DMS53 (cell line): ENCODE measurements around the gene SLC5A11.
"Not testable (repeated sequence)": the region's sequence is repeated elsewhere in the genome, so short reads cannot be mapped to it uniquely, and the experiment has no call there.

Source experiments
- DNase-seq: peaks from one replicate; lab custom pipeline; 2025; lab: John Stamatoyannopoulos, UW

SLC5A11 gene, protein sequence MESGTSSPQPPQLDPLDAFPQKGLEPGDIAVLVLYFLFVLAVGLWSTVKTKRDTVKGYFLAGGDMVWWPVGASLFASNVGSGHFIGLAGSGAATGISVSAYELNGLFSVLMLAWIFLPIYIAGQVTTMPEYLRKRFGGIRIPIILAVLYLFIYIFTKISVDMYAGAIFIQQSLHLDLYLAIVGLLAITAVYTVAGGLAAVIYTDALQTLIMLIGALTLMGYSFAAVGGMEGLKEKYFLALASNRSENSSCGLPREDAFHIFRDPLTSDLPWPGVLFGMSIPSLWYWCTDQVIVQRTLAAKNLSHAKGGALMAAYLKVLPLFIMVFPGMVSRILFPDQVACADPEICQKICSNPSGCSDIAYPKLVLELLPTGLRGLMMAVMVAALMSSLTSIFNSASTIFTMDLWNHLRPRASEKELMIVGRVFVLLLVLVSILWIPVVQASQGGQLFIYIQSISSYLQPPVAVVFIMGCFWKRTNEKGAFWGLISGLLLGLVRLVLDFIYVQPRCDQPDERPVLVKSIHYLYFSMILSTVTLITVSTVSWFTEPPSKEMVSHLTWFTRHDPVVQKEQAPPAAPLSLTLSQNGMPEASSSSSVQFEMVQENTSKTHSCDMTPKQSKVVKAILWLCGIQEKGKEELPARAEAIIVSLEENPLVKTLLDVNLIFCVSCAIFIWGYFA

DNA sequence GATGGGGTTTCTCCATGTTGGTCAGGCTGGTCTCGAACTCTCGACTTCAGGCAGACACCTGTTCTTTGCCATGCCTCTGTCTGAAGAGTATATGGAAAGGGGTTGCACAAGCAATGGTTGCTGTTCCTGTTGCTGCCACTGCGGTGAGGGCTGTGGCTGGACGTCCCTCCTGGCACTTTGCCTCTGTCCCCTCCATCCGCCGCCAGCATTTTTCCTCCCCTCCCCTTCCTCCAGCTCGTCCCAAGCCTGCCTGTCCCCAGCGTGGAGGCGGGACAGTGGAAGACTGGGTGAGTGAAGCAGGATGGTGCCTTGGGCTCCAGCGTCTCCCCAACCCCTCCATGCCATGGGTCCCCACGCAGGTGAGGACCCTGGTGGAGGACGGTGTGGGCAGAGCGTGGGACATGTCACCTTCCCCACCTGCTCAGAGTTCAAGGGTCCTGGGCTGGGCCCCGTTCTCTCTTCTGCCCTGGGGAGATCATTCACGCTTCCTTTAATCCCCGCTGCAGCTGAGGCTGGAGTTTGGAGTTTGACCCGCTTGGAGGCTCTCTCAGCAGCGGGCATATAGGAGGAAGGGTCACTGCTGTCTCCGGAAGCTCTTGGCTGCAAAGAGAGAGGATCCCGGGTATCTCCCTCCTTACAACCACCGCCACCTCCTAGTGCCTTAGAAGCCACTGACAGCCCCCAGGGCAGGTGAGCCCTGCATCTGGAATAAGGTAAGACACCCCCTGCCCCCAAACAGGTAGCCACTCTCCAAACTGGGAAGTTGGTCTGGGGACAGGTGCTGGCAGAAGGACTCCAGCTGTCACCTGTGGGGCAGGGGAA is at the start of gene SLC5A11:
Gene SLC5A11 (plus strand): TSS at position 238 of the 822 bp plus-strand sequence. CDS start 12,681 bp downstream, outside the sequence.
- no peak for DNase-seq

DNA sequence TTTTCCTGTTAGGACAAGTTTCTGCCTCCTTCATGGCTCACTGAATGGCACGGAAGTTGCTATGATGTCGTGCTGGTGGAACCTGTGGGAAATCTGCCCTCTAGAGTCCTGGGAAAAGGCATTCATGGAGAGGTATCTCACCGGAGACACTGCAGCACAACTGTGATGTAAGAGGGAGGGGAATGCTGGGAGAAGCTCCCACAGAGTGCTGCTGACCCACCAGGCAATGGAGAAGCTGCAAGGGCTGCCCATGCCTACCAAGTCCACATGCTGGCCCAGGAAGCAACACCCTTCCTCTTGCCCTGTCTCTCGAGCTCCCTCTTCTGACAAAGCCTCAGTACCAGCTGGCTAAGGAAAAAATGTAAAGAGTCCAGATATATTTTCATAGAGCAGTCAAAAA is 45.2 kb upstream of the SLC5A11 start:
- peak; percentile 70 for DNase-seq

DNA sequence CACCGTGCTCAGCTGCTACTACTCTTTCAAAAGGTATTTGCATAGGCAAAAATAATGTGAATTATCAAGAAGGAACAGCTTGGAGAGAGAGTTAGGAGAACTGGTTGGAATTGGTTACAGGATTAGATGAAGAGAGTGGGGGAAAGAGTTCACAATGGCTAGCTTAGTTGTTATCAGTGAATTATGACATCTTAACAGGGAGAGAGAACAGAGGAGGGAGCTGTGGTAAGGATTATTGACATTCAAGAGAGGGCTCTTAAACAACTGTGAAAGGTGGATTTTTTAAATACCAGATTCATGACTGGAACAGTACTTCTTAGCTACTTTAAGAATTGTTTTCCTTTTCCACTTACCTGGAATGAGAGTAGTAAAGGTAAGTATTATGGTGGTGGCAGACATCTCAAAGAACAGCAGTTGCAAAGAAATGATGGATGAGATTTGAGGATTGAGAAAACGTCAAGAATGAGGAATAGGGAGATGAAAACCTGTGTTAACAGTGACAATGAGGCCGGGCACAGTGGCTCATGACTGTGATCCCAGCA is 43.9 kb upstream of the SLC5A11 start:
- DNase-seq, result no peak

DNA sequence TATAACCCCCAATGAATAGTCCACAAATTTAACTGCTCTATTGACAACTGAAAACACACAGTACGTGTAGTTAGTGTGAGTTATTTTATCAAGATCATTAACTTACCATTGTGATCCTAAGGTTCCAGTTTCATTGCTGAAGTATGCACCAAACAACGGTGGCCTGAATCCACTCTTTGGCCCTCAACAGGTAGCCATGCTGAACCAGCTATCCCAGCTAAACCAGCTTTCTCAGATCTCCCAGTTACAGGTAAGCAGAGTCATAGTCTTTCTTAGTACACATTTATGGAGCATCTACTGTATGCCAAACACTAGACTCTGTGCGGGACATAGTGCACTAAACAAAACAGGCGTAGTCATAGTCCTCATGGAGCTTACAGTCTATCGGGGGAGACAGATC is 40.3 kb upstream of the SLC5A11 start:
- no peak for DNase-seq

DNA sequence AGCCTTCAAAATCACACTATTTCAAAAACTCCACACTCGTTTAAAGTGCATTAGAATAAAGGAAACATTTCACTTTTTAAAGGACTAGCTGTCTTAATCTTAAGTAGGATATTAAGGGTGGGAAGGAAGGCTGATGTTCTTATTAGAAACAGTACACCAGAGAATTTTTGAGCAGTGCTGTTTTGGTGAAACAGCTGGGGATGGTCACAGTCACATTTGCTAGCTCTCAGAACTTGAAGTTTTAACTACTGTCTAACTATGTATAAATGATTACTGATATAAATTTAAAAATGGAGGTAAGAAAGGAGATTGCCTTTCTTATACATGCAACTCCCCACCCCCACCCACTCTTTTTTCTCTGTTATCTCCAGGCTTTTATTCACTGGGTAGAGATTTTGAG is 38.5 kb upstream of the SLC5A11 start:
- DNase-seq, result no peak

DNA sequence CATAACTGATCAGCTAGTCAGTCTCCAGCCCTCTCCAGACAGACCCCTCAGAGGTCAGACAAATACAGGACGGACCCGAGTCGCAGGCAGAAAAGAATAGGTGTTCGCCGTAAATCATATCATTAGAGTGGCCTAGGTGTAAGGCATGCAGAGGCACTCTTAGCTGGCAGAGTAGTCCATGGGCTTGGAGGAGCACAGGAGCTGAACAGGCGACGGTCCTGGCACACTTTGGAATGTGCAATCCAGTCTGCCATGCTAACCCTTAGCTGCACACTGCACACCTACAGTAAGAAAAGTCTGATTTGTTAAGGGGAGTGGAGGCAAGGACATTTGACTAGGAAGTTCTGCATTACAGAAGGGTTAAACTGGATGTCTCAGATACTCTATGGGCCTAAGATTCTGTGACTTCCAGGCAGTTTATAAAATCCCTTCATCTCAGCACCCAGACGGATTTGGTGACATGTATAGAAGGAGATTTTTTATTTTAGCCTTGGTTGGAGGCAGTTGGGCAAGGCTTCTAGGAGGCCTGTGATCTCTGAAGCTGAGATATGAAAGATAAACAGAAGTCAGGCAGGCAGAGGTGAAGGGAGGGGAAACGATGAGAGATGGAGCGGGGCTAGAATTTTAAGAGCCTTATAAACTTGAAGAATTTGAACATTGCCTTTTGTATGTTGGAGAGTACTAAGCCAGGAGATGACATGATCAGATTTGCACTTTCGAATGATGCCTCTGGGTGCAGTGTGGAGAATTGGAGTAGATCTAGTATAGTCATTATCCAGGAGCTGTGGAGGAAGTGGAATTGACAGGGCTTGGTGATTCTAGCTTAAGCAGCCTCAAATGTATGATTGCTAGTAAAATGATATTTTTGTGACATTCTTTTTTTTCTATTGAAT is 34.6 kb upstream of the SLC5A11 start:
- DNase-seq, result no peak

DNA sequence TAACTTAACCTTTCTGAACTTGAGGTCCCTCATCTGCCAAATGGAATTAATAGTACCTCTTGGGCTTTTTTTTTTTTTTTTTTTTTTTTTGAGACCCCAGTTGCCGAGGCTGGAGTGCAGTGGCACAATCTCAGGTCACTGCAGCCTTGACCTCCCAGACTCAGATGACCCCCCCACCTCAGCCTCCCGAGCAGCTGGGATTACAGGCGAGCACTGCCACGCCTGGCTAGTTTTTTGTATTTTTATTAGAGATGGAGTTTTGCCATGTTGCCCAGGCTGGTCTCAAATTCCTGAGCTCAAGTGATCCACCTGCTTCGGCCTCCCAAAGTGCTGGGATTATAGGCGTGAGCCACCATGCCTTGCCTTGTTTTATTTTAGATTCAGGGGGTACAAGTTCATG is 33.0 kb upstream of the SLC5A11 start:
- DNase-seq, result not testable (repeated sequence)

DNA sequence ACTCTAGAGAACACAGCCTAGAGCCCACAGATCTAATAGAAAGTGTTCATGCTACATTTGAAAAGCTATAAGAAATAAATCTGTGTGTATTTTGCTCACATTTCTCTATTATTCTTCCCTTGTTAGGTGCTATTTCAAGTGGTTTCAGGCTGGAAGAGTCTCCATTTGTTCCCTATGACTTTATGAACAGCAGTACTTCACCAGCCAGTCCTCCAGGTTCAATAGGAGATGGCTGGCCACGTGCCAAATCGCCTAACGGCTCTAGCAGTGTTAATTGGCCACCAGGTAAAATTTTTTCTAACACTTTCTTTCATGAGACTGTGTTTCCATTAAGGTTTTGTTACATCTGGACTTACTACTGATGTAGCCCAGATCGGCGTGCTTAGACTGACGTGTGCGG is 30.7 kb upstream of the SLC5A11 start:
- DNase-seq, result no peak

DNA sequence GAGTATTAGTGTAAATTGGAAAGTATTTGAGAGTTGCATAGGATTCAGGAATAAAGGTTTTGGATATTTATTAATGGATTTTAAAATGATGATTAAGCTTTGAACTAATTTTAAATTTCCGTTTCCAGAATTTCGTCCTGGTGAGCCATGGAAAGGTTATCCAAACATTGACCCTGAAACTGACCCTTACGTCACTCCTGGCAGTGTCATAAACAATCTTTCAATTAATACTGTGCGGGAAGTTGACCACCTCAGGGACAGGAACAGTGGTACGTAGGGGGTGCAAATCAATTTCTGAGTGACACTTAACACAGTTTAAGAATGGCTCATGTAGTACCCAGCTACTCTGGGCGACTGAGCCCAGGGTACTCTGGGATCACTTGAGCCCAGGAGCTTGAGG is 29.1 kb upstream of the SLC5A11 start:
- DNase-seq, result no peak

DNA sequence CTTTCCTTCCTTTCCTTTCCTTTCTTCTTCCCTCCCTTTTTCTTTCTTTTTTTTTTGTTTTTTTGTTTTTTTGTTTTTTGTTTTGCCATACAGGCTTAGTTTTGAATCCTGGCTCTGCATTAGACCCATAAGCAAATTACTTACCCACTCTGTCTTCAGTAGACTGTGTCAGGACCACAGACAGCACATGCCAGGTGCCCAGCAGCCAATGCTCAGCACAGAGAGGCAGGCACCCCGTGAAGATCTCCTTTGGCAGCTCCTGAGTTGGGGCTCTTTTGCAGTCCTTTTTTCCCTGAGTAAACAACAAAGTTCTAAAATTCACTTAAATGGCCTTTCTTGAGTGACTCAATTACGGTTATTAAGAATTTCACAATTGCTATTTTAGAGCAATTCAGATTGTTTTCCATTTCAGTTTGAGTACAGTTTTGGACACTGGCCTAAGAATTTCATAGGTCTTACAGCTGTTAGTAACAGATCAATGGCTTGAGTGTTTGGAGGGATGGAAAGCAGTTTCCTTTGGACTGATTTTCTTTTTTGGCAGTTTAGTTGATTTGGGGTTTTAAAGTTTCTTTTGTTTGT is 26.2 kb upstream of the SLC5A11 start:
- no peak for DNase-seq

DNA sequence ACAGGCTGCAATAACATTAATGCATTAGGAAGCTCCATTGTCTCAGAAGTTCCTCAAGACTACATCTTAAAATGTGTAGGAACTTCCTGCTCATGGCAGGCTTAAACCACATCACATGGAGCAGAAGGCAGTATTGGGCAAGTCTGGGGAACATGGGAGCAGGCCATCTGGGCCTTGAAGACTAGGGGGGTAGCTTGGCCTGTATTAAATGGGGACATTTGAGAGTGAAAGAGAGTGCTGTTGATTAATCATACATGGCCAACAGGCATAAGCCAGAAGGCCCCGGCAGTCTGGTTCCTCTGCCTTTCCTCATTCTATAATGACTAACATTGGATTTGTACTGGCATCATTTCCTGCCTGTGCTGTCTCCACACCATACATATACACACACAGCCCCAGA is 25.2 kb upstream of the SLC5A11 start:
- DNase-seq, result no peak

DNA sequence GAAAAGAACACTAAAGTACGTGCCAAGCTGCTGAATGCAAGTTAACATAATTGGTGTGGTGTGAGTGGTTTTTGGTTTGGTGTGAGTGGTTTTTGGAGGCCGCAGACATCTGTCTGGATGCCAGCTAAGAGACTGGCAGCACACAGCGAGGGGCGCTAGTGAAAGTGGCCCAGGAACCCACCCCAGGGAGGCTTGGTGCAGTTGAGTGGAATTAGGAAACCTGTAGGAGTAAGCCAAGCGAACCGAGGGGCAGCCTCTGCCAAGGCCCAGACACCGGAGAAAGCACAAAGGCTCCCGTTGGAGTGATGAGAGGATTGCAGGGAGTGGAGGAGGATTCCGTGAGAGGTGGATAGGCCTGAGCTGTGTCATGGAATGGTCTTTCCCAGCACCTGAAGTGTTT is 24.6 kb upstream of the SLC5A11 start:
- no peak for DNase-seq

DNA sequence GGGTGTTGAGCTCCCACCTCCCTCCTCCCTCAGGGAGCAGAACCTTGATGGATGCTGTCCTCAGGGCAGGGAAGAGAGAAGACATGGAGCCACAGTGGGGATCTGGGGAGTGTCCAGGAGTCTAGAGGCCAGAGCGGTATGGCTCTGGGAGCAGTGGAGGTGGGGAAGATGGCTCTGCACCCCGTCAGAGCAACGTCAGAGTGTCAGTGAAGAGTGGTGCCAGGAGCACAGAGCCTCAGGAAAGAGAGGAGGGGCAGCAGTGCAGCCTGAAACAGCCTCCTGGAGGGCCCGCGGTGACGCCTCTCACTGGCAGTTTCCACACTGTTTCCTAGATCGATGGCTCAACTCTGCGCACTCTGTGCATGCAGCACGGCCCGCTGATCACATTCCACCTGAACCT is 23.2 kb upstream of the SLC5A11 start:
- DNase-seq, result no peak

DNA sequence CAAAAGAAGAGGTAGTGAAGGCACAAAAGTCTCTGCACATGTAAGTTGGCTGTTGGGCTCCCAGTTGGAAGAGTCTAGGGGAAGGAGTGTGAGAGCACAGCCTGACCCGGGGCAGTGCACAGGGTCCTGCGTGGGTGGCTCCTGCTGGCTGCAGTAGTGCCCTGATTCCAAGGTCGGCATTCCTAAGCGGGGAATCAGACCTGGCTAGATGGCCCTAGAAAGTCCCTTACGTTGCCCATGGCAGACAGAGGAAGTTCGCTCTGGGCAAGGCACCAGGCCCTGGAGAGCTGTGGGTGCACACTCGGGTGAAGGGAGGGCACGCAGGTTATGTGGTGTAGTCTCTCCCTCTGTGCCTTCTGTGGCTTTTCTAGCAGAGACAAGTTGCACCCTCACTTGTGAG is 22.8 kb upstream of the SLC5A11 start:
- DNase-seq, result no peak

DNA sequence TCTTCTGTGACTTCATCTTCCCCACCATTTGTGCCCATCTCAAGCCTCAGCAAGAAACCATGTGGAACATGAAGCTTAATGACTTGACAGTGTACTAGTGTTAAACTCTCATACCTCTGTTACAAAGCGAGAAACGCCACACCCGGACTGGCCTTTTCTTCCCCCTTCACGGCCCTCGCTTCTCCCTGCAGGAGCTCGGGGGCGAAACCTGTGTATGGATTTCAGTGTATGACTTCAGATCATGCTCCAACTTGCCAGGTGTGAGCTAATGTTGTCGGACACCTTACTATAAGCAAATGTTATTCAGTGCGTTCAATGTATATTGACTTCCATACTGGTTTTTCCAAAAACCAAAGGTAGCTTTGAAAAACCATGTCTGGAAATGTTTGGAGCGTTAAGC is 20.1 kb upstream of the SLC5A11 start:
- DNase-seq, result no peak

DNA sequence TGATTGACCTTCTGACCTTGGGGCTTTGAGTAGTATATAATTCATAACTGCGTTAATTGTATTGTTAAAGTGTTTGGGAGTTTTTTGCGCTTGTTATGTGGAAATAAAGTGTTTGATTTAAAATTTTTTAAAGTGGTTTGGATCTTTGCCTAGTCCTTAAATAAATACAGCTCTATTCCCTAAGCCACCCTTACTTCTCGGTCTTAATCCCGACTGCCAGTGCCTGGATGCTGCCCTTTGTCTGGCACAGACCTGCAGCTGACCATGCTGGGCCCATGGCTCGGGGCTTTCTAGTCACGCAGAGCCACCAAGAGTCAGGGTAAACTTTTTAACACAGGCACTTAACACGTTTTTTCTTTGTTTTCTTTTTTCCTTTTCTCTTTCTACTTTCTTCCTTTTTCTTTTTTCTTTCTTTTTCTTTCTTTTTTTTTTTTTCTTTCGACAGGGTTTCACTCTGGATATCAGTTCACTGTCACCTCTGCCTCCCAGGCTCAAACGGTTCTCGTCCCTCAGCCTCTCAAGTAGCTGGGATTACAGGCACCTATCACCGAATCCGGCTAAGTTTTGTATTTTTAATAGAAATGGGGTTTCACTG is 19.6 kb upstream of the SLC5A11 start:
- DNase-seq, result no peak

DNA sequence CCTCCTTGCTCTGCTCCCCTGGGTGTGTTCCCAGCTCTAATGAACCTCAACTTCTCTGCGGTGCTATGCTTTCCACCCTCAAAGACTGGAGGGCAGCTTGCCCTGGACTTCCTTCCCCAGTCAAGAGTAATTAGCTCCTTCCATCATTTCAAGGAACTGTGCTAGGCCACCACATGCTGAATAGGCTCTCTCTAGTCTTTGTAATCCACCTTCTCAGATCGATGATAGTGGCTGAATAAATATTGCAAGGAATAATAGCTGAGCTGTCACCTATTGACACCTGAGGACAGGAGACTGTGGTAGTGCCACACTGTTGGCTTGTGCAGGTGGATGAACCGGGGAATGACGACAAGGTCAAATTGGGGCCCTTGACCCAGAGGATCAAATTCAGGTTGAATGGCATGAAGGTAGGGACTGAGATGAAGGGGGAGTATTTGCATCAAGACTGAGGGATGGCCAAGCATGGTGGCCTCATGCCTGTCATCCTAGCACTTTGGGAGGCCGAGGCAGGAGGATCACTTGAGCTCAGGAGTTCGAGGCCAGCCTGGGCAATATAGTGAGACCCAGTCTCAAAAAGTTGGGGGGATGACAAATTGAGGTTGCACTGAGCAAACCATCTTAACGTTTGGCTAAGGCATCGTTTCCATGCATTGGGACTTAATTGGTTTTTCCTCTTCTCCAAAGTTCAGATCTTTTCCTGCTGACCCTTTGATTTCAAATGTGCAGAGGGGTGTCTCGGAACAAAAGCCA is 18.8 kb upstream of the SLC5A11 start:
- DNase-seq, result no peak

DNA sequence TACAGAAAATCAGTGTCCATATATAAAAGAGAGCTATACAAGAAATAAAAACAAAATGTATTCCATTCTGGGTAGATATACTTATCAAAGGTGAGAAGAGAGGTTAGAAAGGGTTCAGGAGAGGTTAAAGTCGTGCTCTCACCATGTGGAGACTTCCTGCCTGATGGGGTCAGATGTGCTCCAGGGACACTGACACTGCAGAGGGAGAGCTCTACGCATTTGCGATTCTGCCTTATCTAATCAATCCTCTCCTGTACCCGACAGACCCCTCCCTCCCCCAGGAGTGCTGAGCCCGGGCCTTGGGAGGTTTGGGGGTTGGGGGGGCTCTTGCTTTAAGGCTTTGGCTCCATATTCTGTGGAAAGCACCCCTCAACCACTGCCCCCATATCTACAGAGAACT is 16.6 kb upstream of the SLC5A11 start:
- DNase-seq, result no peak

DNA sequence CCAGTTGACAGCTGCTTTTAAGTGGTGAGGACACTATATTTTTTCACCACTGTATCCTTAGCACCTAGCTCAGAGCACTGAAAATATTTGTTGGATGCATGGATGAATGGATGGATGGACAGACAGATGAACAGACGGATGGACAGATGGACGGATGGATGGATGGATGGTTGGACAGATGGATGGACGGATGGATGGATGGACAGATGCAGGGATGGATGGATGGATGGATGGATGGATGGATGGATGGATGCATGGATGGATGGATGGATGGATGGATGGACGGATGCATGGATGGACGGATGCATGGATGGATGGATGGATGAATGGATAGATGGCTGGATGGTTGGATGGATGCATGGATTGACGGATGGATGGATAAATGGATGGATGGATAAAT is 12.4 kb upstream of the SLC5A11 start:
- no peak for DNase-seq
